GM21619 (cell line): ENCODE results near the gene MYOZ3.

Source experiments
- ATAC-seq: cut with Tn5 transposase; IDR thresholded peaks from one replicate; pipeline ENCODE4 v1.9.1; 2021; ENCODE audit not compliant: unreplicated experiment

Gene MYOZ3

GRCh38 chr5:150642567-150642927 lies 18.5 kb upstream of the MYOZ3 start:
- no peak for ATAC-seq

- ATAC-seq: no peak
Measured at GRCh38 chr5:150642991-150643710, 17.9 kb upstream of the MYOZ3 start.

- ATAC-seq: no peak
Measured at GRCh38 chr5:150644058-150644457, 17.0 kb upstream of the MYOZ3 start.

GRCh38 chr5:150644514-150644913 lies 16.5 kb upstream of the MYOZ3 start:
- ATAC-seq: no peak

- ATAC-seq: no peak
Measured at GRCh38 chr5:150645070-150645700, 15.9 kb upstream of the MYOZ3 start.

GRCh38 chr5:150647275-150648251 lies 13.5 kb upstream of the MYOZ3 start:
- ATAC-seq: no peak

- no peak for ATAC-seq
Measured at GRCh38 chr5:150648294-150649107, 12.6 kb upstream of the MYOZ3 start.

GRCh38 chr5:150649108-150650020 lies 11.7 kb upstream of the MYOZ3 start:
- no peak for ATAC-seq

GRCh38 chr5:150650021-150651006 lies 10.7 kb upstream of the MYOZ3 start:
- ATAC-seq: no peak

- ATAC-seq: no peak
Measured at GRCh38 chr5:150651382-150651781, 9.7 kb upstream of the MYOZ3 start.

- no peak for ATAC-seq
Measured at GRCh38 chr5:150651924-150652671, 9.0 kb upstream of the MYOZ3 start.

GRCh38 chr5:150653145-150653761 lies 7.8 kb upstream of the MYOZ3 start:
- ATAC-seq: no peak

GRCh38 chr5:150653762-150654556 lies 7.1 kb upstream of the MYOZ3 start:
- no peak for ATAC-seq

GRCh38 chr5:150655221-150655620 lies 5.8 kb upstream of the MYOZ3 start:
- ATAC-seq: no peak

GRCh38 chr5:150656191-150657132 lies 4.6 kb upstream of the MYOZ3 start:
- ATAC-seq: peak; percentile 81

GRCh38 chr5:150658121-150658520 lies 2.9 kb upstream of the MYOZ3 start:
- no peak for ATAC-seq
